Measurements from ENCODE around the gene RASL10B. TPM values are rescaled to one million over a fixed set of nuclear protein-coding genes. Genes with fewer than 3 reads are reported as not detected.
A peak's percentile ranks its signal among the peaks of the same experiment; 100 is the strongest.
"Not testable (repeated sequence)": the region's sequence is repeated elsewhere in the genome, so short reads cannot be mapped to it uniquely, and the experiment has no call there.

The RASL10B gene
- total RNA-seq, 1 experiment from 2014 or later, result 29.2 TPM

GRCh38 chr17:35743626-35744328, 12.3 kb downstream of the RASL10B start:
- Histone ChIP-seq H3K4me1 (no peaks in the 10 kb centered on the region), H3K27ac (no peak overlapping the region), H3K4me3 (no peak overlapping the region), H3K36me3 (no peaks in the 10 kb centered on the region), H3K27me3 (peaks cover 22% of the 10 kb centered on the region), H3K9me3 (replicated peaks) (no peaks in the 10 kb centered on the region)
- peak; percentile 64 to 73 for DNase-seq

- H3K27ac ChIP-seq, result no peak overlapping the region
- no peak overlapping the region for H3K4me3 ChIP-seq
- DNase-seq, result no peak
- H3K4me1 ChIP-seq, result no peaks in the 10 kb centered on the region
- no peaks in the 10 kb centered on the region for H3K9me3 ChIP-seq (replicated peaks)
- H3K36me3 ChIP-seq, result no peaks in the 10 kb centered on the region
- H3K27me3 ChIP-seq, result peaks cover 32% of the 10 kb centered on the region
Measured at GRCh38 chr17:35744830-35745229, 13.4 kb downstream of the RASL10B start.

- no peak overlapping the region for H3K27ac ChIP-seq
- peaks cover 37% of the 10 kb centered on the region for H3K27me3 ChIP-seq
- no peak overlapping the region for H3K4me3 ChIP-seq
- no peaks in the 10 kb centered on the region for H3K36me3 ChIP-seq
- DNase-seq, result no peak
- H3K4me1 ChIP-seq, result no peaks in the 10 kb centered on the region
- no peaks in the 10 kb centered on the region for H3K9me3 ChIP-seq (replicated peaks)
Measured at GRCh38 chr17:35745246-35745645, 13.8 kb downstream of the RASL10B start.

GRCh38 chr17:35745749-35746320, 14.4 kb downstream of the RASL10B start:
- Histone ChIP-seq H3K27ac (no peak overlapping the region), H3K36me3 (no peaks in the 10 kb centered on the region), H3K4me1 (no peaks in the 10 kb centered on the region), H3K9me3 (replicated peaks) (no peaks in the 10 kb centered on the region), H3K27me3 (peaks cover 41% of the 10 kb centered on the region), H3K4me3 (no peak overlapping the region)
- no peak for DNase-seq

- Histone ChIP-seq H3K9me3 (replicated peaks) (no peaks in the 10 kb centered on the region), H3K4me3 (no peak overlapping the region), H3K36me3 (no peaks in the 10 kb centered on the region), H3K27ac (no peak overlapping the region), H3K4me1 (no peaks in the 10 kb centered on the region), H3K27me3 (peaks cover 45% of the 10 kb centered on the region)
- peak; percentile 74 to 89 for DNase-seq
Measured at GRCh38 chr17:35747540-35748017, 16.1 kb downstream of the RASL10B start.

GRCh38 chr17:35748341-35748841, 17.0 kb downstream of the RASL10B start:
- Histone ChIP-seq H3K4me3 (no peak overlapping the region), H3K36me3 (no peaks in the 10 kb centered on the region), H3K4me1 (no peaks in the 10 kb centered on the region), H3K27me3 (peaks cover 45% of the 10 kb centered on the region), H3K9me3 (replicated peaks) (no peaks in the 10 kb centered on the region), H3K27ac (no peak overlapping the region)
- DNase-seq, result no peak

- H3K36me3 ChIP-seq, result no peaks in the 10 kb centered on the region
- DNase-seq, result no peak
- H3K4me1 ChIP-seq, result no peaks in the 10 kb centered on the region
- H3K4me3 ChIP-seq, result no peak overlapping the region
- no peaks in the 10 kb centered on the region for H3K9me3 ChIP-seq (replicated peaks)
- H3K27ac ChIP-seq, result no peak overlapping the region
- peaks cover 45% of the 10 kb centered on the region for H3K27me3 ChIP-seq
Measured at GRCh38 chr17:35748979-35749378, 17.5 kb downstream of the RASL10B start.

- no peak for DNase-seq
- Histone ChIP-seq H3K27me3 (peaks cover 45% of the 10 kb centered on the region), H3K9me3 (replicated peaks) (no peaks in the 10 kb centered on the region), H3K27ac (no peak overlapping the region), H3K4me3 (peak overlapping the region; percentile 31), H3K36me3 (no peaks in the 10 kb centered on the region), H3K4me1 (no peaks in the 10 kb centered on the region)
Measured at GRCh38 chr17:35749560-35750412, 18.3 kb downstream of the RASL10B start.

- H3K4me1 ChIP-seq, result no peaks in the 10 kb centered on the region
- H3K4me3 ChIP-seq, result no peak overlapping the region; the same call in 1 of the 2 replicates
- H3K27ac ChIP-seq, result no peak overlapping the region
- H3K36me3 ChIP-seq, result no peaks in the 10 kb centered on the region
- DNase-seq, result no peak
- H3K27me3 ChIP-seq, result peaks cover 37% of the 10 kb centered on the region
- no peaks in the 10 kb centered on the region for H3K9me3 ChIP-seq (replicated peaks)
Measured at GRCh38 chr17:35750526-35751395, 19.3 kb downstream of the RASL10B start.

GRCh38 chr17:35751541-35751940, 20.1 kb downstream of the RASL10B start:
- not testable (repeated sequence) for H3K4me1 ChIP-seq; H3K4me3 ChIP-seq; H3K27ac ChIP-seq; H3K9me3 ChIP-seq (replicated peaks); H3K36me3 ChIP-seq; DNase-seq
- H3K27me3 ChIP-seq, result peaks cover 29% of the 10 kb centered on the region

- no peaks in the 10 kb centered on the region for H3K9me3 ChIP-seq (replicated peaks)
- no peaks in the 10 kb centered on the region for H3K36me3 ChIP-seq
- DNase-seq, result no peak
- H3K27ac ChIP-seq, result no peak overlapping the region
- H3K4me1 ChIP-seq, result no peaks in the 10 kb centered on the region
- H3K4me3 ChIP-seq, result no peak overlapping the region
- H3K27me3 ChIP-seq, result peaks cover 28% of the 10 kb centered on the region
Measured at GRCh38 chr17:35752471-35752870, 21.0 kb downstream of the RASL10B start.

- Histone ChIP-seq H3K27me3 (peaks cover 28% of the 10 kb centered on the region), H3K4me3 (no peak within 1 kb of the TSS), H3K36me3 (no peaks in the 10 kb centered on the region), H3K4me1 (no peaks in the 10 kb centered on the region), H3K27ac (no peak within 1 kb of the TSS), H3K9me3 (replicated peaks) (no peaks in the 10 kb centered on the region)
- DNase-seq, result no peak
Measured at GRCh38 chr17:35752945-35753764, 21.7 kb downstream of the RASL10B start, which contains the start of gene GAS2L2. TSS of gene GAS2L2 (minus strand) at chr17:35753239. CDS start at chr17:35752850, 389 bp downstream.

GRCh38 chr17:35757243-35757642, 25.8 kb downstream of the RASL10B start:
- Histone ChIP-seq H3K9me3 (replicated peaks) (no peaks in the 10 kb centered on the region), H3K4me1 (no peaks in the 10 kb centered on the region), H3K27me3 (peaks cover 14% of the 10 kb centered on the region), H3K4me3 (no peak overlapping the region), H3K36me3 (no peaks in the 10 kb centered on the region), H3K27ac (no peak overlapping the region)
- no peak for DNase-seq

All from SJCRH30 (cell line).